ACC112 (cell line): ENCODE measurements around the gene CLEC18C.
"Not testable (repeated sequence)": the region's sequence is repeated elsewhere in the genome, so short reads cannot be mapped to it uniquely, and the experiment has no call there.

Experiments used
- H2AFZ ChIP-seq: fragments of 200-600 bp; sonication (generic); one replicate; pipeline ENCODE4 v1.6.0; 2017; ENCODE audit warnings: antibody characterized with exemption, low read length; ENCODE audit not compliant: unreplicated experiment
- H3K27ac ChIP-seq: fragments of 200-600 bp; sonication (generic); 2 replicates; pipeline ENCODE4 v1.5.1; 2014; ENCODE audit warnings: low read depth, mild to moderate bottlenecking, antibody characterized with exemption, low read length, moderate library complexity
- H3K27me3 ChIP-seq: fragments of 200-600 bp; sonication (generic); 2 replicates; pipeline ENCODE4 v1.6.1; 2014; ENCODE audit warnings: mild to moderate bottlenecking, antibody characterized with exemption, low read length, moderate library complexity, mixed read lengths; ENCODE audit not compliant: insufficient read depth
- H3K36me3 ChIP-seq: fragments of 200-600 bp; sonication (generic); 2 replicates; pipeline ENCODE4 v1.6.1; 2016; ENCODE audit warnings: mild to moderate bottlenecking, antibody characterized with exemption, low read length, moderate library complexity, mixed read lengths; ENCODE audit not compliant: insufficient read depth
- H3K4me1 ChIP-seq: fragments of 200-600 bp; sonication (generic); one replicate; pipeline ENCODE4 v1.6.1; 2016; ENCODE audit warnings: low read length, mixed read lengths; ENCODE audit not compliant: insufficient read depth, unreplicated experiment, control insufficient read depth
- H3K4me3 ChIP-seq: fragments of 200-600 bp; sonication (generic); 2 replicates; pipeline ENCODE4 v1.5.1; 2014; ENCODE audit warnings: mild to moderate bottlenecking, low read depth, low read length
- H3K79me2 ChIP-seq: fragments of 200-600 bp; sonication (generic); one replicate; pipeline ENCODE4 v1.6.0; 2016; ENCODE audit warnings: low read length; ENCODE audit not compliant: control insufficient read depth, unreplicated experiment, insufficient read depth

Gene CLEC18C

DNA sequence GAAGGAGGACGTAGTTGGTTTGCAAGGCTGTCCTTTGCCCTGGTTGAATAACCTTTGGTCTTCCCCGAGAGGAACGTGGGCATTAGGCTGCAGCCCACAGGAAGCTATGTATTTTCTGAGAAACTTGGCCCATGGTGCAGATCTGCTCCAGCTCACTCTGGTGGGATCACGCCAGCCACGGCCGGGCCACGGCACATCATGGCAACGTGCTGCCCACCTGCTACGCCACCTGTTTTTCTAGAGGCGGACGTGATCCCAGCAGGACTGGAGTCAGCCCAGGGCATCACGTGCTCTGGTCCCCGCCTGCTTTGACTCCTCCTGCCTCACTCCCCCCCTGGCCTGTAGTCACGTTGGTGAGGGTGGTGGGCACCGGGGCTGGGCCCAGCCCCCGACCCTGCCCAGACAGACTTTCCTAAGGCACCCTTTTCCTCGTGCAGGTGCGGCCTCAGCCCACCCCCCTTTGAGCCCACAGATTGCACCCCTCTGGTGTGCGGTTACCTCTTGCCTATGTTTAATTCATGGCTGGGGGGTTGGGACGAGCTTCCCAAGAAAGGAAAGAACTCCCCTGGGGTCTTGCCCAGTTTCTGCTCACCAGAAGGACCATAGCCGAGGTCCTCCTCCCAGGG is at the start of gene CLEC18C:
Gene CLEC18C, plus strand, starts transcription at position 576 of the 626 bp plus-strand sequence. CDS start 492 bp downstream, outside the sequence.
- H3K27ac ChIP-seq, H3K4me3 ChIP-seq, H3K4me1 ChIP-seq, H3K79me2 ChIP-seq, H3K27me3 ChIP-seq, H2AFZ ChIP-seq, H3K36me3 ChIP-seq: not testable (repeated sequence)

GRCh38 chr16:70123822-70124221 is 49.8 kb upstream of the CLEC18C start:
- H3K4me3 ChIP-seq, result not testable (repeated sequence)

GRCh38 chr16:70126226-70126625 is 47.4 kb upstream of the CLEC18C start:
- not testable (repeated sequence) for H3K27ac ChIP-seq, H2AFZ ChIP-seq, H3K36me3 ChIP-seq, H3K4me1 ChIP-seq, H3K27me3 ChIP-seq, H3K79me2 ChIP-seq, H3K4me3 ChIP-seq

More at GRCh38 chr16:70123822-70124221, 49.8 kb upstream of the CLEC18C start:
- not testable (repeated sequence) for H3K27me3 ChIP-seq, H2AFZ ChIP-seq, H3K4me1 ChIP-seq, H3K36me3 ChIP-seq, H3K27ac ChIP-seq, H3K79me2 ChIP-seq

DNA sequence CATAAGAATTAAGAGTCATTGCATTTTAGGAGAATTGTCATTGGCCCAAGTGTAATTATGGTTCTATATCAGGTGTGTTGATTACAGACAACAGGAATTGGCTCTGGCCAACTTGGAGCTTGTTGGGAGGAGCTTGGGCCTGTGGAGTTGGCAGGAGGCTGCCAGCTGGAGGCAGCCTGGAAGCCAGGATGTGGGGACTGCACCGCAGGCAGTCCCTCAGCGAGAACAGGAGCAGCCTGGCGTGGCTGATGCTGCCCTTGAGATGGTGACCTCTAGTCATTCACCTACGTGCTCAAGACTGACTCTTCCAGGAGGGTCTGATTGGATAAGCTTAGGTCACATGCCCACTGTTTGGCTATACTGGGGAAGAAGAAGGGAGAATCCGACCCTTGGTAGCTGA is 45.9 kb upstream of the CLEC18C start:
- not testable (repeated sequence) for H3K4me3 ChIP-seq, H3K27me3 ChIP-seq, H2AFZ ChIP-seq, H3K79me2 ChIP-seq, H3K4me1 ChIP-seq, H3K27ac ChIP-seq, H3K36me3 ChIP-seq

DNA sequence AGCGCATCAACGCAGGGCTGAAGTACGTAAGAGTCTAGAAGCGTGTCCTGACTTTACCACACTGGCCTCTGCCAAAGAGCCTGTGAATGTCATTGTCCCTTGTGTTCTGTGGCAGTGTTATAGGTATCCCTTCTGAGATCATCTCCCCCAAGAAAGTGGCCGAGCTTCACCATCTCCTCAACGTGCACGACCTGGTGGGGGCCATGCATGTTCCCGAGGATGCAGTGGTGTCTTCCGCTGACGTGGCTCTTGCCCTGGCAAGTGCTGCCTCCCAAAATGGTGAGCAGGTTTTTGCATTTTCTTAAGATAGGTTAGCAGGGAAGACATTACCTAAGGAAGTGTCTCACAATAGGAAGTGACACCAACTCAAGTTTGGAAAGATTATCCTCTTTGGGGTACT is 44.7 kb upstream of the CLEC18C start:
- not testable (repeated sequence) for H2AFZ ChIP-seq, H3K27me3 ChIP-seq, H3K79me2 ChIP-seq, H3K36me3 ChIP-seq, H3K4me1 ChIP-seq, H3K4me3 ChIP-seq, H3K27ac ChIP-seq

GRCh38 chr16:70135796-70136195 is 37.8 kb upstream of the CLEC18C start:
- H3K27me3 ChIP-seq, H2AFZ ChIP-seq, H3K4me1 ChIP-seq, H3K27ac ChIP-seq, H3K4me3 ChIP-seq, H3K36me3 ChIP-seq, H3K79me2 ChIP-seq: not testable (repeated sequence)

DNA sequence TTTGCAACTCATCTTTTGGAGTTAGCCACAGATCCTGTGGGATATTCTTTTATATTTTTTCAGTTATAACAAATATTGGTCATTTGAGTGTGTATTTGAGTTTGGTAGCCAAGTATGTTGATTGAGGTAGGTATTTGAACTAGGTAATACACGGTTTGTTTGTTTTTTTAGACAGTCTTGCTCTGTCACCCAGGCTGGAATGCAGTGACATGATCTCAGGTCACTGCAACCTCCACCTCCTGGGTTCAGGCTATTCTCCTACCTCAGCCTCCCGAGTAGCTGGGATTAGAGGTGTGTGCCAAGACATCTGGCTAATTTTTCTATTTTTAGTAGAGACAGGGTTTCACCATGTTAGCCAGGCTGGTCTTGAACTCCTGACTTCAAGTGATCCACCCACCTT is 37.0 kb upstream of the CLEC18C start:
- H3K27ac ChIP-seq, H3K27me3 ChIP-seq, H3K4me3 ChIP-seq, H3K79me2 ChIP-seq, H3K4me1 ChIP-seq, H2AFZ ChIP-seq, H3K36me3 ChIP-seq: not testable (repeated sequence)

DNA sequence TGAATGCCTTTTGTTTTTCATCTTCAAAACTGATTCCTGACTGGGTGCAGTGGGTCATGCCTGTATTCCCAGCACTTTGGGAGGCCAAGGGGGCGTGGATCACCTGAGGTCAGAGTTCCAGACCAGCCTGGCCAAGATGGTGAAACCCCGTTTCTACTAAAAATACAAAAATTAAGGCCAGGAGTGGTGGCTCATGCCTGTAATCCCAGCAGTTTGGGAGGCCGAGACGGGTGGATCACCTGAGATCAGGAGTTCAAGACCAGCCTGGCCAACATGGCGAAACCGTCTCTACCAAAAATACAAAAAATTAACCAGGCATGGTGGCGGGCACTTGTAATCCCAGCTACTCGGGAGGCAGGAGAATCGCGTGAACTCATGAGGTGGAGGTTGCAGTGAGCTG is 30.8 kb upstream of the CLEC18C start:
- H2AFZ ChIP-seq, H3K27ac ChIP-seq, H3K79me2 ChIP-seq, H3K4me1 ChIP-seq, H3K27me3 ChIP-seq, H3K4me3 ChIP-seq, H3K36me3 ChIP-seq: not testable (repeated sequence)

DNA sequence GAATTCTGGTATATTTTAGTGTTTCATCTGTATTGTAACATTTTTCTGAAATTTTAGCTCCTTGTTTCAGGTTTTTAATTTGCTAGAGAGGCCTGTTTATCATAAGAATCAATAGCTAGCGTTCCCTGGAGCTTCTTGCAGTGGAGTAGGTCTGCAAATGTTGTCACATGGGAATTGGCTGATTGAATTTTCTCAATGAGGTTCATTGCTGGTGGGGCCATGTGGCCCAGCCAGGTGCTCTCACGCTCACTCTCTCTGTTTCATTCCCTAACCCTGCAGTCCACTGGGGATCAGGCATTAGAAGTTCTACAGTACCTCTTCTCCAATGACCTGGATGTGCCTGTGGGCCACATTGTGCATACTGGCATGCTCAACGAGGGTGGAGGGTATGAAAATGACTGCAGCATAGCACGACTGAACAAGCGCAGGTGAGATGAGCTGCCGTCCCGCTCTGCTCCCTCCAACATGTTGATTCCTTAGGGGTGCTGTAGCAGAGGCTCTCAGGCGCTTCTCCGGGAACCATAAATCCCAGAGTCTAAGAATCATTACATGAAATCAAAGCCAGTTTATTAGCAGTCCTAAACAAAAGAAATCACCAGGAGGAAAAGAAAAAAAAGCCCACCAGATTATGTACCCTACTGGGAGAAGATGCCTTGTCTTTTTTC is 30.2 kb upstream of the CLEC18C start:
- H3K79me2 ChIP-seq, H3K36me3 ChIP-seq, H2AFZ ChIP-seq, H3K4me3 ChIP-seq, H3K4me1 ChIP-seq, H3K27ac ChIP-seq, H3K27me3 ChIP-seq: not testable (repeated sequence)

- H3K27ac ChIP-seq, H3K27me3 ChIP-seq, H3K4me1 ChIP-seq, H3K4me3 ChIP-seq, H3K79me2 ChIP-seq, H2AFZ ChIP-seq: not testable (repeated sequence)
- peaks cover 12% of the 10 kb centered on the region for H3K36me3 ChIP-seq
Observed at GRCh38 chr16:70147853-70148252, 25.7 kb upstream of the CLEC18C start.

GRCh38 chr16:70148453-70148852 is 25.1 kb upstream of the CLEC18C start:
- not testable (repeated sequence) for H3K27me3 ChIP-seq, H2AFZ ChIP-seq, H3K4me3 ChIP-seq, H3K79me2 ChIP-seq, H3K27ac ChIP-seq, H3K4me1 ChIP-seq
- peaks cover 16% of the 10 kb centered on the region for H3K36me3 ChIP-seq
